Liver (tissue), 9 donors: Measurements from ENCODE around the gene DPP6. TPM values are rescaled to one million over a fixed set of nuclear protein-coding genes. Genes with fewer than 3 reads are reported as not detected.

Experiments used
- DNase-seq: peaks from one replicate; pipeline ENCODE4 v3.0.0-alpha.2; 2017; ENCODE audit warnings: low spot score
- H3K27ac ChIP-seq, 2 donors: one replicate each; pipeline ENCODE4 v1.7.0; 2013; ENCODE audit warnings: inconsistent platforms in 2 of 2, low read length in 2 of 2, control low read depth in 1 of 2, low read depth in 1 of 2, mild to moderate bottlenecking in 1 of 2
- H3K27me3 ChIP-seq, 4 donors: one replicate each; pipeline versions ENCODE4 v1.6.1 to v1.7.0; 2013; ENCODE audit warnings: low read length in 3 of 4, inconsistent platforms in 1 of 4, mild to moderate bottlenecking in 1 of 4, moderate library complexity in 1 of 4; ENCODE audit not compliant: control insufficient read depth in 4 of 4, insufficient read depth in 4 of 4
- H3K36me3 ChIP-seq, 4 donors: one replicate each; pipeline versions ENCODE4 v1.6.1 to v1.7.0; 2013; ENCODE audit warnings: low read length in 3 of 4, mild to moderate bottlenecking in 3 of 4, low read depth in 1 of 4, moderate library complexity in 1 of 4; ENCODE audit not compliant: control insufficient read depth in 4 of 4, insufficient read depth in 3 of 4
- H3K4me1 ChIP-seq, 4 donors: one replicate each; pipeline versions ENCODE4 v1.6.1 to v1.7.0; 2013; ENCODE audit warnings: low read length in 3 of 4, mild to moderate bottlenecking in 3 of 4, moderate library complexity in 1 of 4; ENCODE audit not compliant: control insufficient read depth in 4 of 4, insufficient read depth in 4 of 4
- H3K4me3 ChIP-seq, 3 donors: one replicate each; pipeline versions ENCODE4 v1.6.1 to v1.7.0; 2013; ENCODE audit warnings: low read length in 3 of 3, control low read depth in 1 of 3, low read depth in 1 of 3, mild to moderate bottlenecking in 1 of 3
- H3K9ac ChIP-seq, 2 donors: one replicate each; pipeline ENCODE4 v1.7.0; 2013; ENCODE audit warnings: low read length in 2 of 2, mild to moderate bottlenecking in 2 of 2, moderate library complexity in 2 of 2, control low read depth in 1 of 2, low read depth in 1 of 2
- H3K9me3 ChIP-seq, 4 donors: one replicate each; pipeline versions ENCODE4 v1.6.1 to v1.7.0; 2013; ENCODE audit warnings: low read length in 3 of 4; ENCODE audit not compliant: control insufficient read depth in 4 of 4
- CTCF ChIP-seq: fragments of 150-350 bp; IDR thresholded peaks from 2 replicates; pipeline ENCODE4 v1.5.1; 2017; ENCODE audit warnings: improper control_type of control experiment, low read depth, low read length; ENCODE audit not compliant: missing input control
- EGR1 ChIP-seq, 2 donors: IDR thresholded peaks; 2 replicates each; pipeline ENCODE4 v1.6.1; 2016 to 2018; ENCODE audit warnings: antibody characterized with exemption in 2 of 2, low read depth in 2 of 2
- FOXA1 ChIP-seq: IDR thresholded peaks from 2 replicates; pipeline ENCODE4 v1.6.1; 2016; ENCODE audit warnings: antibody characterized with exemption
- FOXA2 ChIP-seq: IDR thresholded peaks from 2 replicates; pipeline ENCODE4 v1.6.1; 2016; ENCODE audit warnings: antibody characterized with exemption
- GABPA ChIP-seq, 2 donors: IDR thresholded peaks in 1 of 2; conservative IDR thresholded peaks in 1 of 2; 2 replicates each; pipeline ENCODE4 v1.6.1; 2016; ENCODE audit warnings: antibody characterized with exemption in 2 of 2, mild to moderate bottlenecking in 1 of 2, moderate library complexity in 1 of 2
- HNF4A ChIP-seq, 2 donors: conservative IDR thresholded peaks; 2 replicates each; pipeline ENCODE4 v1.6.1; 2016; ENCODE audit warnings: antibody characterized with exemption in 2 of 2, mild to moderate bottlenecking in 2 of 2
- HNF4G ChIP-seq: IDR thresholded peaks from 2 replicates; pipeline ENCODE4 v1.6.1; 2016; ENCODE audit warnings: antibody characterized with exemption
- JUND ChIP-seq, 2 donors: IDR thresholded peaks; 2 replicates each; pipeline ENCODE4 v1.6.1; 2016; ENCODE audit warnings: antibody characterized with exemption in 2 of 2
- MAX ChIP-seq: IDR thresholded peaks from 2 replicates; pipeline ENCODE4 v1.6.1; 2016; ENCODE audit warnings: antibody characterized with exemption
- NR2F2 ChIP-seq: IDR thresholded peaks from 2 replicates; pipeline ENCODE4 v1.6.1; 2016; ENCODE audit warnings: antibody characterized with exemption
- RAD21 ChIP-seq, 2 donors: IDR thresholded peaks; 2 replicates each; pipeline ENCODE4 v1.6.1; 2016; ENCODE audit warnings: antibody characterized with exemption in 2 of 2, mild to moderate bottlenecking in 2 of 2
- RXRA ChIP-seq, 2 donors: IDR thresholded peaks; 2 replicates each; pipeline ENCODE4 v1.6.1; 2017 to 2018; ENCODE audit warnings: antibody characterized with exemption in 2 of 2, mild to moderate bottlenecking in 1 of 2
- SP1 ChIP-seq: IDR thresholded peaks from 2 replicates; pipeline ENCODE4 v1.6.1; 2018; ENCODE audit warnings: antibody characterized with exemption, mild to moderate bottlenecking
- TAF1 ChIP-seq: conservative IDR thresholded peaks from 2 replicates; pipeline ENCODE4 v1.6.1; 2016; ENCODE audit warnings: antibody characterized with exemption, mild to moderate bottlenecking
- YY1 ChIP-seq: IDR thresholded peaks from 2 replicates; pipeline ENCODE4 v1.6.1; 2016; ENCODE audit warnings: antibody characterized with exemption, mild to moderate bottlenecking
- ZBTB33 ChIP-seq: IDR thresholded peaks from 2 replicates; pipeline ENCODE4 v1.6.1; 2016; ENCODE audit warnings: antibody characterized with exemption
- WGBS: extraction: QIAGEN DNeasy Blood & Tissue Kit; methylation state at CpG from one replicate; pipeline ENCODE4 v1.1.7; 2013; 5-methylcytosine and 5-hydroxymethylcytosine counted together
- polyA plus RNA-seq, 2 donors: library from polyadenylated mRNA; stranded (reverse) in 1 of 2; unstranded in 1 of 2; fragments of 200-250 nt in 1 of 2; fragments of >200 nt in 1 of 2; fragmentation: Nextera tagmentation in 1 of 2; extraction: Ambion mirVana in 1 of 2; gene quantifications; one replicate each; pipeline versions ENCODE4 v1.2.1 to v1.2.3, GENCODE V29; 2013 to 2015
- total RNA-seq, 2 donors: library from RNA; depleted of rRNA; stranded (reverse); fragments of >200 nt; gene quantifications; one replicate each; pipeline ENCODE4 v1.2.3, GENCODE V29; 2014
- TF ChIP-seq, protein P1 (sequence below): IDR thresholded peaks from 2 replicates; pipeline ENCODE4 v1.6.1; 2016; ENCODE audit warnings: antibody characterized with exemption
- TF ChIP-seq, protein P2 (sequence below): IDR thresholded peaks from 2 replicates; pipeline ENCODE4 v1.6.1; 2016; ENCODE audit warnings: antibody characterized with exemption, mild to moderate bottlenecking
- donor health status: healthy.
- donor health status: healthy.
- donor health status: healthy.
- donor health status: healthy.
- donor health status: healthy.

The DPP6 gene
- total and polyA plus RNA-seq, 4 donors, result 0.01 TPM; not detected in 3

GRCh38 chr7:154871928-154872750 lies 819.9 kb downstream of the DPP6 start:
- DNase-seq, result no peak
- 82% methylated on average over 20 of the region's 20 CpGs for WGBS
- Histone ChIP-seq H3K36me3 (no peaks in the 10 kb centered on the region), H3K4me3 (no peak overlapping the region), H3K4me1 (no peaks in the 10 kb centered on the region), H3K9ac (no peak overlapping the region), H3K9me3 (no peaks in the 10 kb centered on the region), H3K27me3 (peaks cover 0 to 6% (median 3%) of the 10 kb centered on the region in 4 donors), H3K27ac (no peak overlapping the region)
- TF ChIP-seq GABPA (IDR thresholded peaks at IDR 0.05 in 1 of 2, conservative IDR thresholded peaks at IDR 0.05 in 1 of 2), result no peak
- TF ChIP-seq ZBTB33, result no peak
- TF ChIP-seq EGR1 (IDR thresholded peaks at IDR 0.05; ENCODE audit: low read depth in 2 of 2), result no peak
- TF ChIP-seq HNF4G, result no peak
- TF ChIP-seq RXRA (IDR thresholded peaks at IDR 0.05), result no peak
- TF ChIP-seq, protein P1, sequence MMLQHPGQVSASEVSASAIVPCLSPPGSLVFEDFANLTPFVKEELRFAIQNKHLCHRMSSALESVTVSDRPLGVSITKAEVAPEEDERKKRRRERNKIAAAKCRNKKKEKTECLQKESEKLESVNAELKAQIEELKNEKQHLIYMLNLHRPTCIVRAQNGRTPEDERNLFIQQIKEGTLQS, result no peak
- TF ChIP-seq HNF4A (conservative IDR thresholded peaks at IDR 0.05), result no peak
- TF ChIP-seq RAD21 (IDR thresholded peaks at IDR 0.05), result no peak
- TF ChIP-seq YY1, result no peak
- no peak for TF ChIP-seq SP1
- TF ChIP-seq FOXA2, result no peak
- TF ChIP-seq FOXA1, result no peak
- TF ChIP-seq CTCF, result no peak
- TF ChIP-seq JUND (IDR thresholded peaks at IDR 0.05), result no peak
- TF ChIP-seq NR2F2, result no peak
- no peak for TF ChIP-seq TAF1

DNA sequence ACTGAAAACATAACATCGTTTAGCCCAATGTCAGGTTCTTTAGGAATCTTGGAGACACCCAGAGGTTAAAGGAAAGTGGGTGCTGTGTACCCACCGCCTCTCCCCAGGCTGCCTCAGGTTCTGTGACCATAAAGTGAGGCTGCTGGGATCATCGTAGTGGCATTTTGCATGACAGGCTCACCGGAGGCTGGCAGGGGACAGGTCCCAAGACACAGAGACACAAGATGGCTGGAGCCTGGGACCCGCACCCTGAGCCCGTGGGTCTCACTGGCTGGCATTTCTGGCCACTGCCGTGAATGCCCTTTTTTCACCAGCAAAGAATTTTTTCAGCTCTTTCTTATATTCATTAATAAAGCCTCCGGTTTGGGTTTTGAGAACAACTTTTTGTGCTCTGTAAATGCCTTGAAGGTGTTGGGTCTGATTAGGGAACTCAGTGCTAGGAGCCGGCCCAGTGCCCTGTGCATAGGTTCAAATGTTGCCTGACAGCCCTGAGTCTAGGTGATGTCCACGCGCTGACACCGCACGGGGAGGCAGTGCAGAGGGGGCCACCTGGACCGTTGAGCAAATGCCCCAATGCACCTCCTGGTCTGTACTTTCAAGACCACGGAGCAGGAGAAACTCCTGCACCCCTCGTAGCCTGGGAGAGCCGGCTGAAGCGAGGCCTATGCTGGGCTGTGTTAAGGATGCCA lies 820.8 kb downstream of the DPP6 start:
- Histone ChIP-seq H3K27ac (no peak overlapping the region), H3K9me3 (no peaks in the 10 kb centered on the region), H3K4me1 (no peaks in the 10 kb centered on the region), H3K4me3 (no peak overlapping the region), H3K9ac (no peak overlapping the region), H3K27me3 (peaks cover 0 to 6% (median 3%) of the 10 kb centered on the region in 4 donors), H3K36me3 (no peaks in the 10 kb centered on the region)
- WGBS, result 69% methylated on average over 18 of the region's 18 CpGs
- no peak for DNase-seq
- TF ChIP-seq HNF4G, result no peak
- TF ChIP-seq GABPA (IDR thresholded peaks at IDR 0.05 in 1 of 2, conservative IDR thresholded peaks at IDR 0.05 in 1 of 2), result no peak
- TF ChIP-seq, protein P1, result no peak
- no peak for TF ChIP-seq RXRA (IDR thresholded peaks at IDR 0.05)
- no peak for TF ChIP-seq YY1
- TF ChIP-seq, protein P2, sequence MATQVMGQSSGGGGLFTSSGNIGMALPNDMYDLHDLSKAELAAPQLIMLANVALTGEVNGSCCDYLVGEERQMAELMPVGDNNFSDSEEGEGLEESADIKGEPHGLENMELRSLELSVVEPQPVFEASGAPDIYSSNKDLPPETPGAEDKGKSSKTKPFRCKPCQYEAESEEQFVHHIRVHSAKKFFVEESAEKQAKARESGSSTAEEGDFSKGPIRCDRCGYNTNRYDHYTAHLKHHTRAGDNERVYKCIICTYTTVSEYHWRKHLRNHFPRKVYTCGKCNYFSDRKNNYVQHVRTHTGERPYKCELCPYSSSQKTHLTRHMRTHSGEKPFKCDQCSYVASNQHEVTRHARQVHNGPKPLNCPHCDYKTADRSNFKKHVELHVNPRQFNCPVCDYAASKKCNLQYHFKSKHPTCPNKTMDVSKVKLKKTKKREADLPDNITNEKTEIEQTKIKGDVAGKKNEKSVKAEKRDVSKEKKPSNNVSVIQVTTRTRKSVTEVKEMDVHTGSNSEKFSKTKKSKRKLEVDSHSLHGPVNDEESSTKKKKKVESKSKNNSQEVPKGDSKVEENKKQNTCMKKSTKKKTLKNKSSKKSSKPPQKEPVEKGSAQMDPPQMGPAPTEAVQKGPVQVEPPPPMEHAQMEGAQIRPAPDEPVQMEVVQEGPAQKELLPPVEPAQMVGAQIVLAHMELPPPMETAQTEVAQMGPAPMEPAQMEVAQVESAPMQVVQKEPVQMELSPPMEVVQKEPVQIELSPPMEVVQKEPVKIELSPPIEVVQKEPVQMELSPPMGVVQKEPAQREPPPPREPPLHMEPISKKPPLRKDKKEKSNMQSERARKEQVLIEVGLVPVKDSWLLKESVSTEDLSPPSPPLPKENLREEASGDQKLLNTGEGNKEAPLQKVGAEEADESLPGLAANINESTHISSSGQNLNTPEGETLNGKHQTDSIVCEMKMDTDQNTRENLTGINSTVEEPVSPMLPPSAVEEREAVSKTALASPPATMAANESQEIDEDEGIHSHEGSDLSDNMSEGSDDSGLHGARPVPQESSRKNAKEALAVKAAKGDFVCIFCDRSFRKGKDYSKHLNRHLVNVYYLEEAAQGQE, result no peak
- TF ChIP-seq HNF4A (conservative IDR thresholded peaks at IDR 0.05), result no peak
- TF ChIP-seq RAD21 (IDR thresholded peaks at IDR 0.05), result no peak
- no peak for TF ChIP-seq ZBTB33
- TF ChIP-seq TAF1, result no peak
- no peak for TF ChIP-seq FOXA1
- no peak for TF ChIP-seq NR2F2
- TF ChIP-seq MAX, result no peak
- no peak for TF ChIP-seq JUND (IDR thresholded peaks at IDR 0.05)
- TF ChIP-seq FOXA2, result no peak
